Astrocyte of the cerebellum (primary cell): Measurements from ENCODE around the gene CCR5AS.

Source experiments
- DNase-seq: peaks from one replicate; pipeline ENCODE4 v3.0.0-alpha.2; 2011; ENCODE audit warnings: low read depth
- H3K4me3 ChIP-seq: 2 replicates; pipeline ENCODE4 v1.5.1; 2011; ENCODE audit warnings: mild to moderate bottlenecking, low read depth, low read length, moderate library complexity
- in situ Hi-C: cut with HindIII; loops from 2 replicates; pipeline ENCODE4 v1.10.0; 2017; ENCODE audit warnings: low sequenced_read_pairs
- TF ChIP-seq, protein P1 (sequence below): IDR thresholded peaks from 2 replicates; pipeline ENCODE4 v1.5.1; 2012; ENCODE audit warnings: low read length, low read depth, moderate library complexity, mild to moderate bottlenecking; ENCODE audit errors: missing control alignments

The CCR5AS gene

DNA sequence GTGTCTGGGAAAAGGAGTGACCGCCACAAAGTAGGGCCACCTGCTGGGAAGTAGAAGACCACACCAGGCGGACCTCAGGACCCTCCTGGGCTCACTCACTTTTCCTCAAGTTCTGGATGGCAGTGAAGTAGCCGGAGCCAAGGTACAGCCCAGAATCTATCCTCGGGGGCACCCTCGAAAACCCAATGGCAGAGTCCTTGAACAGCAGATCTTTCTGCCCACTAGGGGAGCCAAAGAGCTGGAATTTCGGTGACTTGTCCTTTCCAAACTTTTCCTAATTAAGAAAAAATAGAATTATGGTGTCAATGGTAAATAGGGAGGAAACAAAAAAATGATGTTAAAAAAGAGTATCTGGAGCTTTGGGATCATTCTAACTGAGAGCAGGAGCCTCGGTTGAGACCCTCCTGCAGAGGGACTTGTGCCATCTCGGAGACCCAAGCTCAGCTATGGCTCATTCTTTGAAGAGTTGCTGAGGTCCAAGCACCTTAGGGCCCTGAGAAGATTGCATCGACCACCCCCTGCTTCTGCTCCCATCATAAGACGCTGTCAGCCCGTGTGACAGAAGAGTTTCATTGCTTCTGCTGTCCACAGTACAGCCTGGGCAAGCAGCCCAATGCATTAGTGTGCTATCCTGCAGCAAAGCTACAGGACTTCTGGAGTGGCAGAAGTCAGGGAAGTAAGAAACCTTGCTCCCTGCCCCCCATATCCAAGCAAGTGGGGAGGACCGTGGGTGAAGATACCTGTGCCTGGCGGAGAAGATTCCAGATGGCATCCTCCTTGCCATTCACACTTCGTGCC is 43.1 kb upstream of the CCR5AS start:
- H3K4me3 ChIP-seq, result no peak overlapping the region
- no peak for DNase-seq
- in situ Hi-C loops, result no loop called here
- TF ChIP-seq, protein P1, sequence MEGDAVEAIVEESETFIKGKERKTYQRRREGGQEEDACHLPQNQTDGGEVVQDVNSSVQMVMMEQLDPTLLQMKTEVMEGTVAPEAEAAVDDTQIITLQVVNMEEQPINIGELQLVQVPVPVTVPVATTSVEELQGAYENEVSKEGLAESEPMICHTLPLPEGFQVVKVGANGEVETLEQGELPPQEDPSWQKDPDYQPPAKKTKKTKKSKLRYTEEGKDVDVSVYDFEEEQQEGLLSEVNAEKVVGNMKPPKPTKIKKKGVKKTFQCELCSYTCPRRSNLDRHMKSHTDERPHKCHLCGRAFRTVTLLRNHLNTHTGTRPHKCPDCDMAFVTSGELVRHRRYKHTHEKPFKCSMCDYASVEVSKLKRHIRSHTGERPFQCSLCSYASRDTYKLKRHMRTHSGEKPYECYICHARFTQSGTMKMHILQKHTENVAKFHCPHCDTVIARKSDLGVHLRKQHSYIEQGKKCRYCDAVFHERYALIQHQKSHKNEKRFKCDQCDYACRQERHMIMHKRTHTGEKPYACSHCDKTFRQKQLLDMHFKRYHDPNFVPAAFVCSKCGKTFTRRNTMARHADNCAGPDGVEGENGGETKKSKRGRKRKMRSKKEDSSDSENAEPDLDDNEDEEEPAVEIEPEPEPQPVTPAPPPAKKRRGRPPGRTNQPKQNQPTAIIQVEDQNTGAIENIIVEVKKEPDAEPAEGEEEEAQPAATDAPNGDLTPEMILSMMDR, result peak; percentile 57

DNA sequence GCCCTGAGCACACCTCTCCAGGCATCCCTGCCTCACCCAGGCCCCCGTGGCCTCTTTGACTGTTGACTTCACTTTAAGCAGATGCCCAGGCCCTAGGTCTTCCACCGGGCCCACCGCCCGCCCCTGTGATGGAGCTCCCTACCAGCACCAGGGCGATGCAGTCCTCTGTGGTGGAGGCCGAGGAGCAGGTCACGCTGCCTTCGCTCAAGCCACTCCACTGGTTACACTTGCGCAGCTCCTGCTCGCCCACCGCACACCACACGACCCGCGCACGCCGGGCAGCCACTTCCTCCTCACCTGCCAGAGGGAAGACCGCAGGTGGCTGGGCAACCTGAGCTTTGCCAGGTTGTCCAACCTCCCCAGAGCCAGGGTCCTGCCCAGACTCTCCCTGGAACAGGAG is 41.9 kb upstream of the CCR5AS start:
- no peak for DNase-seq
- H3K4me3 ChIP-seq, result no peak overlapping the region
- in situ Hi-C loops, result no loop called here
- TF ChIP-seq, protein P1, result no peak

DNA sequence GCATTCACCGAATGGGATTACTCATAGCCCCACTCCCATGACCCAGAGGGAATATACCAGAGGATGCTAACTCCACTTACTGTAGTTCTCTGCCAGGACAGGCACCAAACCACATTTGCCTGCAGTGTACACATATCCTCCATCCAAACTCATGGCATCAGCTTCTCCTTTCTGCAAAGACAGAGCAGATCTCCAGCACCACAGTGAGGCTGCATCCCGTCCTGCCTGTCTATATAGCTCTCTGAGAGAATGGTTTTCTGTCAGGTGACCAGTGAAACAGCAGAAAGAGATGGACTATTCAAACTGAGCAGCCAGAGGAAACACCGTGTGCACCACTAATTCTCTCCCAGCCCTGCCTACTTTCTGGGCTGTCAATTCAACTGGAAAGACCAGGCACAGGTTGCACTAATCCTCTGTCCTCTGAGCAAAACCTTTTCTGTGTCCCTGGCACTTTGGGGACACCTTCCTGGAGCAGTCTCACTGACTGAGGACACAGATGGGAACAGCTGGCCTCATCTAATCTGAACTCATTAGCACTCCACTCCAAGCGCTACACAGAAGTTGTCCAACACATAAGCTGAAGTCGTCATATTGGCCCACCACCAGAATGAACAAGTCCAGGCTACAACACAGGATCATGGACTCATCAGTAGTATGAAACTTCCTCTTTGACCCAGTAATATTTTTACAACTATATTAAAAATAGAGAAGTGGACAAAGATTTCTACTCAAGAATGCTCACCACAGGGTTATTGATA is 40.5 kb upstream of the CCR5AS start:
- DNase-seq, result no peak
- H3K4me3 ChIP-seq, result no peak overlapping the region
- in situ Hi-C loops, result no loop called here
- TF ChIP-seq, protein P1, result no peak

DNA sequence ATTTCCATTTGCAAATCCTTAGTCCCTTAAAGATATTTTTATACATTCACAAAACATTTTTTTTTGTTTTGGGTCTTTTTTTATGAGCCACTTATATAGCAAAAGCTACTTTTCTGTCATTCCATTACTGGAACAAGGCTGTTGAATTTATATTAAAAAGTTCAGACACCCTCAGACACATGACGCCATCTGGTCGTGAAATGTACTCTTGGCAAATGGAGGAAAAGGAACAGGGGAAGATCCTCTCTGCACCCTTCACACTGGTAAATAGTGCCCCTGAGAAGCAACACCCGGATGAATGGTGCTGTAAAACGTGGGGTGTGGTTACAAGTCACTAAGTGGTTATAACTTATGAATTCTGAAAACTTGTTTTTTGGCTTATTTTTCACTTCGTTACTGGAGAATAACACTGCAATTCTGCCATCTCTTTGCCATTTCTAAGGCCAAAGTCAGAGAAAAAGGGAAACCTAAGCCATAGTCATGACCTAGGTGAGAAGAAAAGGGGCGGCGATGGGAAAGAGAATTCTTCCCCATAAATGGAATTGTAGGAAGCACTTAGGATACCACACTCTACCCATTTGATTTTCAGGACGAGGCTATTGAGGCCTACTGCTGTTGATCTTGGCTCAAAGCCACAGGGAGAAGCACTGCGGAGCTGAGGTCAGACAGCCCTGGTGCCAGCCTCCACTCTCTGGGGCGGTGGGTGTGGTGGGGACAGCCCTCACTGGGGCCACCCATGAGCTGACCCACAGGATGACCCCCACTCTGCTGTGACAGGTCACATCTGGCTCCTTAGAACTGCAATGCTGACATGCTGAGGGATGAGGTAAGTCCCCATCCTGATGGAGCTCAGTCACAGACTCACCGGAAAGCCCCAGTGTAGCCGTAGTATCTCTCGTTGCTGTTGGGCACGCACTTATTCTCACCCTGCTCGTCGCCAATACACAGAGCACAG is 36.0 kb upstream of the CCR5AS start:
- TF ChIP-seq, protein P1, result peak; percentile 67
- H3K4me3 ChIP-seq, result no peak overlapping the region
- in situ Hi-C loops, result no loop called here
- DNase-seq, result peak; percentile 19

DNA sequence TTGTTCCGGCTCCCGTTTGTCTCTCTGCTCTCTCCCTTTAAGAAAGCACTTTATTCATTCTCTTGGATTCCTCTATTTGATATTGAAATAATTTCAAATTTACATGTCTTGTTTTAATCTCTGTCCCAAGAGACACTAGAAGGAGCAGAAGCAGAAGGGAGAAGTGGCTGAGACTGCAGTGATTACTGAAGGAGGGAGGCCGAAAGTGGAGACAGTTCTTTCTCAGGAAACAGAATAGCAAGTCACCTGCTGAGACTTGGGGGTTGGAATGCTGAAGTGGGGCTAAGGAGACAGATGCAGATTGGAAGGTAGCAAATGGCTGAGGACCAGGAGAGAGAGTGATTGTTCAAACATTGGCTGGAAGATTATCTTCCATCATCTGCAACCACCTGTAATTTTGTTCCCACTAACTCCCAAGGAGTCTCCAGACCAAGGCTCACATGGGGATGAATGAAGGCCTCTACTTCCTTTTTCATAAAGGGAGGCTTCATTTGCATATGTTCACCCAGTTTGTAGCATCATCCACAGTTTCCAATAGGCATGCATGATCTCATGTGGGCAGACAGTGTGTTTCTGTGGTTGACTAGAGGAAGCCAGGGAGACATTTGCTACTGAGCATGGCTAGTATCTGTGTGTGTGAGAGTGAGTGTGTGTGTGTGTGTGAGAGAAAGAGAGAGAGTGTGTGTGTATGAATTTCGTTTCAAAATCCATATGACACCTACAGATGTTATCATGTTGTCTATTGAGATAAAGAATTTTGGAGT is 33.8 kb upstream of the CCR5AS start:
- DNase-seq, result no peak
- H3K4me3 ChIP-seq, result no peak overlapping the region
- TF ChIP-seq, protein P1, result no peak
- in situ Hi-C loops, result no loop called here
